ENCODE data around the gene RGL4.

RGL4 gene

DNA sequence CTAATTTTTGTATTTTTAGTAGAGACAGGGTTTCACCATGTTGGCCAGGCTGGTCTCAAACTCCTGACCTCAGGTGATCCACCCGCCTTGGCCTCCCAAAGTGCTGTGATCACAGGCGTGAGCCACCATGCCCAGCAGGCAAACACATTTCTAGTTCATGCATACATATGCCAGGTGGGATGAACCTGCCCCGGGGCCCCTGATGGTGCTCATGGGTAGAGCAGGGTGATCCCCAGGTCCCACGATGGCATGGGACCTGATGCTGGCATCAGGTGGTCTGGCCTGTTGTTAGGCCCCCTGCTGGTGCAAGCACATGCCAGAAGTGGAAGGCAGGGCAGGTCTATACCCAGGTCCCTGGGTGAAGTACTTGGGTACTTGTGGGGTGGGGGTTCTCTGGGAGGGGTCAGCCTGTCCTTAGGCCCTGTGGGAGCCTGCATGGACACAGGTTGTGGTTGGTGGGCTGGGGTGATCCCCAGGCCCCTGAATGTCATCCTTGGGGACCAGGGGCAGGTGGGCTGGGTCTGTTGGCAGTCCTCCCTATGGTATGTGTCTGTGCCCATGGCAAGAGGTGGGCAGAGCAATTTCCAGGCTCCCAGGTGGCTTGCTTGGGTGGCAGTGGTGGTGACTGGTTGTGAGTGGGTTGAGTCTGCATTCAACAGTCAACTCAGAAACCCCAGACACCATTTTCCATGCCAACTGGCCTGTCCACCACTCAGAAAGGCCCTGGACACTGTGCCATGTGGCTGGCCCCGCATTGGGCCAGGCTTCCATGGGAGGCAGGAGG, 9.6 kb upstream of the RGL4 start:
- DNase-seq, result no peak

DNA sequence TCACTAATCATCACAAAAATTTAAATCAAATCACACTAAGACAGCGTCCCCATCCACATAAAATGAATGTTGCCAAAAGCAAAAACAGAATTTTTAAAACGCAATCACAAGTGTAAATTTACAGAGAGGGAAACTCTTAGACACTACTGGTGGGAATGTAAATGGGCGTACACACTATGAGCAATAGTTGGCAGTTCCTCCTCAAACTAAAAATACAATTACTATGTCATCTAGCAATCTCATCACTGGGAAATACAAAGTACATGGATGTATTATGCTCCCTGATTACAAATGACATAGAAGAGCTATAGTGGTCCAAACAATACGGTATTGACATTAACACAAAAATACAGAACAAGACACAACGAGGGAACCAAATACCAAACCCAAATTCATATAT, 8.7 kb upstream of the RGL4 start:
- no peak for DNase-seq

DNA sequence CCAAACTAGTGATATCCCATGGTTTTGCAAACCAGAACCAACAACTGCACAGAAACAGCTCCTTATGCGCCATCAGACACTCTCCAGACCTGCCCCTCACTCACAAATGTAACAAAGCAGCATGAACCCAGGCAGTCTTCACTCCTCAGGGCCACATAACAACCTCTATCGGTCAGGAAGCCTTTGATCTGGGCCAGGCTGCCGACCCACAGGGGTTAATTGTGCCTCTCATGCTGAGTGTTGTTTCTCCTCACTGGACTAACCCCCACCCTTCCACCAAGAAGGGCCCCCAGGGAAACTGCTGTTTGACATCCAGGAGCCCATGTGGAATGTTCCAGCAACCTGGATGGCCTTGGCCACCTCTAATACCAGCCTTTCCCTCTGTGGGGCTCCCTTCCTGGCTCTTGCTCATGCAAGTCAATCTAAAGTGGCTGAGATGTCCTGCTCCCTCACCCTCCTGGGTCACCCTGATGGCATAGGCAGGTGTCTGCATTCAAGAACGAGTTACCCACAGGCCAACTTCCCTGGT, 7.9 kb upstream of the RGL4 start:
- no peak for DNase-seq

DNA sequence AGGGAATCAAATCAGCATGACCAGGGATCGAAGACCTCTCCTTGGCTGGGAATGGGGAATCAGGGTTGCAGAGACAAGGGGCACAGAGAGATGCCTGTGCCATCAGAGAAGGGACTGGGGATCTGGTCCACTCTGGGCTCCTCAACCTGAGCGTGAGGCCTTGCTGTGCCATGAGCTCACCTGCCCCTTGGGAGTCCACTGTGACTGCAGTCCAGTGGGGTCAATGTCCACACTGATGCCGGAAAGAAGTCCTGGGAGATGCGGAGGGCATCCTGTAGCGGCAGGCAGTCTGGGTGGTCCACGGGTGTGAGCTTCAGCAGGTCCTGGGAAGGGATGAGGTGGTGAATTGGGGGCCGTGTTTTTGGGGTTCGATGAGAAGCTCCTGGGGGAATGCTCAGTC, 7.3 kb upstream of the RGL4 start:
- DNase-seq, result no peak

DNA sequence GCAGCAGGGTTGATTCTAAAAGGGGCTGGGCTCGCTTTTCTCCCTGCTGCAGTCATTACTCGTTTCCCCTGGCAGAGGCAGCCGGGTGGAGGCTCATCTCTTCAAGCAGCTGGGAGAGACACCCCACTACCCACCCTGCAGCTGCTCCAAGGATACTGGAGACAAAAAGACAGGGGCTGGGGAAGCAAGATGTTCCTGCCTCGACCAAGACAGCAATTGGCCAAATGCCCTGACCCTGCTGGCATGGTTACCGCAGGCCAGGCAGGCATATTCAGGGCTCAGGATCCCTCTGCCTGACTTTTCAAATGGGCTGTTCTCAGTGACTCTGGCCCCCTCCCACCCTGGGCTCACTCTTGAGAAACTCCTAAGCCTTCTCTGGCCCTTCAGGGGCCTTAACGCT, 6.8 kb upstream of the RGL4 start:
- no peak for DNase-seq

DNA sequence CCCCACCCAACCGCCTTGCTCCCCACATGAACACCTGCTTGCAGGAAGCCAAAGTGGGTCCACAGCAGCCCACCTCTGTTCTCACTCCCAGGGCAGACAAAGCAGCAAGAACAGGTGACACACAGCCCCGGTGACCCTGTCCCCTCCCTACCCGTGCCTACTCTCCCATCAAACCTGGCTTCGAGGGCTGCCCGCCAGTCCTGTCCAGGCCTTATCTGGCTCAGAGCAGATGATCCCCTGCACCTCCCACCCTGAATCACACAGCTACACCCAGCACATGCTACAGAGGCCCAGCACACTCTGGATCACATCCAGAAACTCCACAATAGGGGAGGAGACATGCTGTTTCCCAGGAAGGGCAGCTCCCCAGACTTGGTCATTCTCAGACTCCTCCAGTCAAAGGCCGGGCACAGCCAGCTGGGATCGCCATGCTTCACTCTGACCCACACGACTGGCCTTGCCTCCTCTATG, 6.2 kb upstream of the RGL4 start:
- DNase-seq, result no peak

DNA sequence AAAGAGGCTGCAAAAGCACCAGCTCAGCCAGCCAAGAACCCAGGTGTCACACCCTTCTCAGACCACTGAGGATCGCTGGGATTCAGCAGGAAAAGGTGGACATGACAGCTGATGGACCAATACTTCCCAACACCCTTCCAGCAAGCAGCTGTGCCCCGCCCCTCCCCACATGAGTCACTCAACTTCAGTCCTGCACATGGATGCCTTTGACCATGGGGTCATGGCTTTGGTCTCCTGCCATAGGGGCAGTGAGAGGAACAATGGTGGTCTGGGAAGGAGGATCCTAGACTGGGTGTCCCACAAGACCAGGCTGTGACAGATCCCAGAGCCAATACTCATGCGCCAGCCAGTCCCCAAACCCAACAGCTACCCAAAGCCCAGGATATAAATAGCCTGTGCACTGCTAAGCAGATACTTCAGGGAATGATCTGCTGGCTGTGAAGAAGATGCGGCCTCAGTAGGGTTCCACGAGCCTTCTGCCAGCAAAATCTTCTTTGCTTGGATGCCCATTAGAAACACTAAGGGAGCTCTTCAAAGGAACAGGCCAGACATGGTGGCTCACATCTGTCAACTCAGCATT, 5.5 kb upstream of the RGL4 start:
- DNase-seq, result no peak

DNA sequence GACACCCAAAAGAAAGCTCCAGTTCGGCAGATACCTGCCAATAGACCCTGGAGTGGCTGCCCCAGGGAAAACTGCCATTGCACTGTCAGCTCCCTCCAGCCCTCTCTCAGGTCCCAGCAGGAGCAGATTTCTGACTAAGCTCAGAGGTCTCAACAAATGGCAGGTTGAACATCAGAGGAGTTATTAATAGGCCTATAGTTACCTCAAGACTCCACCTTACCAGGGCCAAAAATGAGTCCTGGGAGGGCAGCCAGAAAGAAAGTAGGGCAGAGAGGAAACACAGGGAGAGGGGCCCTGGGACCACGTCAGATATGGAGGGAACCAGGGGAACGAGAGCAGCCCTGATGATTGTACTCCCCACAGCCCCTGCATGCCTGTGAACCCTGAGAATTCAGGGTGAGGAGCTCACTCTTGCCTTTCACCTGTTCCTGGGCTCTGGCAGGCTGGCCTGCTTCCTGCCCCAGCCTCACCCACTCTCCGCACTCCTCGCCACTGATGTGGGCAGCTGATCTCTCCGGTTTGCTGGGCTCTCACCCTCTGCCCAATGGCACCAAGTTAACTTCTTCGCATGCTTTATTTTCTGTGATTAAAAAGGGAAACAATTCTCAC, 4.3 kb upstream of the RGL4 start:
- DNase-seq, result no peak

DNA sequence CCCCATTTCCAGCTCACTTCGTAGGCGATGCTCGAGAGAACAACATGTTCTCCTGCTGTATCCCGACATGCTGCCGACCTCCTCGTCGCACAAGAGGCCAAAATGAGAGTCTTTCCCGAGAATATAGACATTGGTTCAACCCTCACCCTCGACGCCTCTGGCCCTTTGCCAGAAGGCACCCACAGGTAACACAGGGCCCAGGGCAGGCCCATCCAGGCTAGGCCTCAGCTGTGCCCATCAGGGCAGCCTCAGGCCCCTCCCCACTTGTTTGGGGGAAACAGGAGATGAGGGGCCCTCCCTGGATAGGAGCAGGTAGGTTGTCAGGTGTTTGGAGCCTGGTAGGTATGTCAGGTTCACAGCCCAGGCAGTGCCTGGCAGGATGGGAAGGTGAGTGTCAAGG, 2.7 kb upstream of the RGL4 start:
- no peak for DNase-seq

DNA sequence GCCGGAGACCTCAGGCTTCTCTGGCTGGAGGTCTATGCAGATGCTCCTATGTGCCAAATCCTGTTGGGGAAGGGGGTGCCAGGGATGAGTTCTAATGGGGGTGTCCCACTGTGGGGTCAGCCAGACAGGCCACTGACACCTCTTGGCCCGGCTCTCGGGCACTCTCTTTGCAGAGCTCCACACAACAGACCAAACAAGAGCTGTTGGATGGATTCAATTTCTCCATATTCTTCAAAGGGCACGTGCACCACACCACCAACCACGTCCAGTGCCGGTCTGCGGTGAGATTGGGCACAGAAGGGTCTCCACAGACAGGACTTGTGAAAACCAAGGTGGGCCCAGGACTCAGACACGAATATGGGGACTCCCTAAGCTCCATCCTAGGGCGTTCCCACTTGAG, 2.2 kb upstream of the RGL4 start:
- DNase-seq, result no peak

DNA sequence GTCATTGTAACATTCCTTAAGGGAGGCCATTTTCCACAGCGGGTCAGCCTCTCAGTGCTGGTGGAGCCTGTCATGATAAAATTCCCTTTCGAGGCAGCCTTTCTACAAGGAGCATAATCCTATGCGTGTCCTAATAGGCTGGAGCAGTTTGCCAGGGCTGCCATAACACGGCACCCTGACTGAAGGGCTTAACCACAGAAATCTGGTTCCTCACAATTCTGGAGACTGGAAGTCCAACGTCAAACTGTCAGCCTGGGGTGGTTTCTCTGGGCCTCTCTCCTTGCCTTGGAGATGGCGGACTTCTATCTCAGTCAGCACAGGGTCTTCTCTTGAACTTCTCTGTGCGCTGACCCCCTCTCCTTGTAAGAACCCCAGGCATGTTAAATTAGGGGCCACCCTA, 1.4 kb upstream of the RGL4 start:
- DNase-seq, result no peak

DNA sequence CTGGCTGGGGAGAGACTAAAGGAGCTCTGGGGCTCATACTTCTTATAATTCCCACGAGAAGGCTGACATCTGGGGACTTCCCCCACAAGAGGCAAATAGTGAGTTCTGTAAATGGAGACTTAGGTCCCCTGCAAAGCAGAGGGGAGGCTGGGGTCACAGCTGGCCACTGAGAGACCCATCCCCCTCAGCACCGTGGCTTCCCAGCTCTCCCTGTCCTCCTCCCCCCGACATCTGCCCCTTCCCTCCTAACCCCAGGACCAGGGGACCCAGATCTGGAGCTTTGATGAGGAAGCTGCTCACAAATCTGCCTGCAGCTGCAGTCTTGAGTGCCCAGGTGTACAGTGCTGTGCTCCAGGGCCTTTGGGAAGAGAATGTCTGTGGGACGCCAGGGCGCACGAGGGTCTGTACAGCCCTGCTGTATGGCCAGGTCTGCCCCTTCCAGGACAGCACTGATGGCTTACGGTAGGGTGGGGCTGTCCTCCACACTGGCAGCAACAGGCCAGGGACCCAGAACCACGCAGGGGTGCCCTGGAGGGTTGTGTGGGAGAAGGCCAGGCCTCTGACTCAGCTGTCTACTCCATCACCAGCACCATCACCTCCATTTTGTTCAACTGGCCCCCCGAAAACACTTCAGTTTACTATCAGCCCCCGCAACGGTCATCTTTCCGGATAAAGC, 1.1 kb downstream of the RGL4 start:
- no peak for DNase-seq

DNA sequence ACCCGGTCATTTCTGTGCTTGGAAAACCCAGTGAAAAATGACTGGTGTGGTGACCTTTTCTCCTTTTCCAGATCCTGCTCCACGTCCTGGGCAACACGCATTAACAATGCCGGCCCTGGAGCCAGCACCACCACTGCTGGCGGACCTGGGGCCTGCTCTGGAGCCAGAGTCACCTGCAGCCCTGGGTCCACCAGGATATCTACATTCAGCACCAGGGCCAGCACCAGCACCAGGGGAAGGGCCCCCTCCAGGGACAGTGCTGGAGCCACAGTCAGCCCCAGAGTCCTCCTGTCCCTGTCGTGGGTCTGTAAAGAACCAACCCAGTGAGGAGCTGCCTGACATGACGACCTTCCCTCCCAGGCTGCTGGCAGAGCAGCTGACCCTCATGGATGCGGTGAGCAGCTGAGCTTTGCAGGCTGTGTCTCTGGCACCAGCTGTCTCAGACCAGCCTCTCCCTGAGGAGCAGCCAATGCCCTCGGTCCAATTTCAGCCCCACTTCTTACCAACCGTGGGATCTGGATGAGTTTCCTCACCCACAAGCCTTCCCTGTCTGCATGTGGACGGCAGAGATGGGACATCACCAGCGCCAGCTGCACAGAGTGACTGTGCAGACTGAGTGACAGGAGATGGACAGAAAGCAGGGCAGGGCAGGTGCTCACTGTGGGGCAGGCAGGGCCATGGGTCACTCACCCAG, 1.9 kb downstream of the RGL4 start:
- DNase-seq, result no peak

DNA sequence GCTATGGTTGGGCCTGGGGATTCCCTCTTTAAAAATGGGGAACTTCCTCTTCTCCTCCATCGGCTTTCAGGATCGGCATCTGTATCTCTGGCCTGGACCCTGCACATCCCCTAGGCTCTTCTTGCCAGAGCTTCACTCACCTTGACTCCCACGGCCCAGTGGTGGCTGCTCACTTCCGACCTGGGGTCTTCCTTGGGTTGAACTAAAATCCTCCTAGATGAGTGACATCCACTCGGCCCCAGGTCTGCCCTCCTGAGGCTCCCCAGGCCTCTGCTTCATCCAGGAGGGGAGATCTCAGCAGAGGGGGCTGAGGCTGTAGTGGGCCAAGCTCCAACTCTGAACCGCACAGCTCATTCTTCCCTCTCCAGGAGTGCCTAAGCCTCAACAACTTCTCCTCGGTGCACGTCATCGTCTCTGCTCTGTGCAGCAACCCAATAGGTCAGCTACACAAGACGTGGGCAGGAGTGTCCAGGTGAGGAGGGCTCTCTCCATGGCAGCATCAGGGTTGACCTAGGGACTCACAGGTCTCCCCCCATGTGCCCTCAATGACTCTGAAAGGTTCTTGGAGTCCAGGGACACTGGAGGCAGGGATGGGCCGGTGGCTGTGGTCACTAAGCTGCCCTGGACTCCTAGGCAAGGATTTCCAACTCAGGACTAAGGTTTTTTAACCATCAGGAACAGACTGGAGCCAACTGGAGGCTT, 3.3 kb downstream of the RGL4 start:
- DNase-seq, result no peak

DNA sequence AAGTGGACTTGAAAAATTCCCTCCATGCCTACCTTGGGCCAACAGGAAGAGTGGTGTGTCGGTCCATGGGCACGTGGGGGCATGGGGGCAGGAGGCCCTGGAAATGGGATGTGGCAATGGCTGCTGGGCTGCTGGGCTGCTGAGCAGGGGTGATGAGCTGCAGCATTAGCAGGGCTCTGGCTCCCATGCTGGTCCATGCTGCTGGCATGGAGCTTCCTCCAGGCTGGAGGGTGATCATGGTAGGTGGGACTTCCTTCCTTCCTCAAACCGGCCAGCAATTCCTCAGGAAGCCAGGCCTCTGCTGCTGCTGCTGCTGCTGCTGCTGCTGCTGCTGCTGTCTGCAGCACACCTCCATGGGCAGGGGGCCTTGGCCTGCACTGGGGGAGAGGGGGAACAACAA, 4.3 kb downstream of the RGL4 start:
- no peak for DNase-seq

DNA sequence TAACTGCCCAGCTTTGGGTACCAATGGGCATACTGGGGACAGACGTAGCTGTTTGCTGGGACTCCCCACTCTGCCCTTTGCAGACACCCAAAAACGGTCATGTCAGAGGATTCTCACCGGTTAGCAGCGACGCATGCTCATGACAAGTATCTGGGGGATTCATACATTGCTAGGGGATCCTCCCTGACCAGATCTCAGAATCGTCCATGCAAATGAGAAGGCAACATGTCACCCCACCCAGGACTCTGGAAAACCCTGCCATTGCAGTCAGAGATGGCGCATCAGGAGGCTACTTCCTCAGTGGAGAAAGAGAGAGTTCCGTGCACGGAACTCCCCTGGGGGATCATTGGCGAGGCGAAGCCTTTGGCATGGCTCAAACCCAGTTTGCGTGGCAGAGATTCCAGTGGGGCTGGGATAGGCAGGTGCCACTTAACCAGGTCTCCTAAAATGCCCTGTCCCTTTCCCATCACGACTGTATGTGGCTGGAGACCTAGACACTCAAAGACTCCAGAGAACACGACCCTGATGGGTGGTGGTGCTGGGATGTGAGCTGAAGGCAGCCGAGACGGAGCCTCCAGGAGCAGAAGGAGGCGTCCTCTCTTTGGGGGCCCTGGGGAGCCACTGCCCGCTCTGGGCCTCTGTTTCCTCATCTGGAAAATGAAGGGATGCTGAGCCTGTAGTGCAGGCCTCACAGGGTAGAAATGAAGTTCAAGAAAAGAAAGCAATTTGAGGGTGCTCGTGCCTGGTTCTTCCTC, 4.9 kb downstream of the RGL4 start:
- DNase-seq, result no peak

DNA sequence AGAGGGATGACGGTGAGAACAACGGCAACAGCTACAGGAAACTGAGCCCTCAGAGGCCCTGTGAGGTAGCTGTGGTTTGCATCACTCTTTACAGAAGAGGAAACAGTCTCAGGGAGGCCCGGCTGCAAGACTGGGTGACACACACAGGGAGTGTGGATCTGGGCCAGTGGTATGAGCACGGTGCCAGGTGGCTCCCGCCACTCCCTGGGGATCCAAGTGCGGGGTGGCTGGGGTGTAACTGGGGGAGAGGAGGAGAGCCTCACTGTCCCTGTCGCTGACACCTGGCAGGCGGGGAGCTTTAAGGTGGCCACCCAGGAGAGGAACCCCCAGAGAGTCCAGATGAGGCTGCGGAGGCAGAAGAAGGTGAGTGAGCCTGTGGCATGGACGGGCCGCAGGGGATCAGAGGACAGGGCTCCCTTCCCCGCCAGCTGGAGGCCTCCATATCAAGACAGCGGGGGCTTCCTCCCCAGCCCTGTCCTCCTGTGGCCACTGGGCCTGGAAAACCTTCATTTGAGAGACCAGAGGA, 5.6 kb downstream of the RGL4 start:
- no peak for DNase-seq

DNA sequence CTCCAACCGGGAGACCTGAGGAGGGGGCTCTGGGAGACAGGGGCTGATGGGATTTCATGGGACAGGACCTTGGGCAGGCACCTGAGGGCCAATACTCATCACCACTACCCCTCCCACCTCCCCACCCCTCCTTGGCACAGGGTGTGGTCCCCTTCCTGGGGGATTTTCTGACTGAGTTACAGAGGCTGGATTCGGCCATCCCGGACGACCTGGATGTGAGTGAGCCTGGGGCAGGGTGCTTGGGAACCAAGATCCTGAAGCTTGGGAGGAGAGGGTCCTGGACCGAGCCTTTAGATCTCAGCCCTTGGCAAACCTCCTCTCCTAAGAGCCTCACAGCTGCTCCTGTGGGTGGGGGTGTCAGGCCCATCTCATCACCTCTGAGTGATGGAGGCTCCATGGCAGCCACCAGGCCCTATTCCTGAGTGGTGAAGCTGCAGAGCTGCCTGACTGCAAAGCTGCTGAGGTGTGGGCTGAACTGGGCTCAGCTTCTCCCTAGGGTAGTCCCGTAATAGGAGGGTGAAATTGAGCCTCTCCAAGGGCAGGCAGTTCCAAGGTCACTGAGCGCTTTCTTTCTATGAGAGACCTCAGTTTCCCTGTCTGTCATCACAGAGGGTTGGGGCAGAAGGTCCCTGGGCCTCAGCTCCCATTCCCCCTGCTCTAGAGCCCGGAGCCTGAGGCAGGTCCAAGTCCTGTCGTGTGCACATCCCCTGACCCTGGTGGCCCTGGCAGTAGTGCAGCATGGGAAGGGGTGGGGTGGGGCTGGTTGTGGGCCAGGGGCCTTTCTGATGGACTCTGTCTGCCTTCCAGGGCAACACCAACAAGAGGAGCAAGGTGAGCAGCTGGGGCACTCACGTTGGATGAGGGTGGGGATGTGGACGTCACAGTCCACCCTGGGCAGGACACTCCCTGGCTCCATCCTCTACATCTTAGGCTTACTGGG, 6.5 kb downstream of the RGL4 start:
- DNase-seq, result no peak

DNA sequence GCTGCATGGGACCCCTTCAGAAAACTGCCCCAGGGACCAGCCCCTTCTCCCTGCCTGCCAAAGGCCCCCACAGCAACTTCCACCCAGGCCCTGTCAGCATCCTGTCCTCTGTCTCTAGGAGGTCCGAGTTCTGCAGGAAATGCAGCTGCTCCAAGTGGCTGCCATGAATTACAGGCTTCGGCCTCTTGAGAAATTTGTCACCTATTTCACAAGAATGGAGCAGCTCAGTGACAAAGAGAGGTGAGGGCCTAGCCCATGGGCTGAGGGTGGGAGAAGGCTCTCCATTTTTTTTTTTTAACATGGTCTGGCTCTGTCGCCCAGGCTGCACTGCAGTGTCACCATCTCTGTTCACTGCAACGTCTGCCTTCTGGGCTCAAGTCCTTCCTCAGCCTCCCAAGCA, 7.3 kb downstream of the RGL4 start:
- no peak for DNase-seq

DNA sequence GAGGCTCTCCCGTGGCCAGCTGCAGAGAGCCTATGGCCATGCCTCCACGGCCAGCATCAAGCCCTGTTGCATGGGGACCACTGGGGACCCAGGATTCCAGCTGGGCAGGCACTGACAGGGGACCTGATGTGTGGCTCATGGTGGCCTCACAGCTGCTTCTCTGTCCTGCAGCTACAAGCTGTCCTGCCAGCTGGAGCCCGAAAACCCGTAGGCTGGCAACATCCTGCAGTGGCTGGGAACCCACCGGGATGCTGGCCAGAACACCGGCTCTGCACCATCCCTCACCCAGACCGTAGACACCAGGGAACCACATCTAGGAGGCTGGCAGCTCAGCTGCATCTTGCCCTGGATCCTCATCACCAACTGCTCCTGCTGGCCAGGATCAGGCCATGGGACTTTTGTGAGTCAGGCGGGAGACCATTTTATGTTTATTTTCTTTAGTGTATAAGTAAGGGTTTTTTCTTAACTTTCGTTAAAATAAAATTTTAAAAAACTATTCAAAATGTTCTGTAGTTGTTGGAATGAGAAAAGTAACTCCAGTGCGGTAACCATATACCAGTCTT, 7.9 kb downstream of the RGL4 start:
- DNase-seq, result no peak

All from NCI-H69 (cell line).